NCI-H2107 (cell line): ENCODE measurements around the gene SRGAP2B.
"Not testable (repeated sequence)": the region's sequence is repeated elsewhere in the genome, so short reads cannot be mapped to it uniquely, and the experiment has no call there.

ENCODE experiments used
- DNase-seq: peaks from one replicate; lab custom pipeline; 2025; lab: John Stamatoyannopoulos, UW

Gene SRGAP2B

GRCh38 chr1:144894454-144895201 lies 200.5 kb downstream of the SRGAP2B start:
- DNase-seq = not testable (repeated sequence)

- not testable (repeated sequence) for DNase-seq
These were observed 201.3 kb downstream of the SRGAP2B start for GRCh38 chr1:144893710-144894438.

GRCh38 chr1:144893062-144893461 lies 202.1 kb downstream of the SRGAP2B start:
- not testable (repeated sequence) for DNase-seq

GRCh38 chr1:144889450-144890115 lies 205.5 kb downstream of the SRGAP2B start:
- DNase-seq = not testable (repeated sequence)

- not testable (repeated sequence) for DNase-seq
These were observed 212.1 kb downstream of the SRGAP2B start for GRCh38 chr1:144883022-144883421.

GRCh38 chr1:144882343-144882742 lies 212.8 kb downstream of the SRGAP2B start:
- not testable (repeated sequence) for DNase-seq

- not testable (repeated sequence) for DNase-seq
These were observed 236.5 kb downstream of the SRGAP2B start for GRCh38 chr1:144858607-144859006.
